Nasal cavity respiratory epithelium epithelial cell of viscerocranial mucosa (primary cell): ENCODE data around the gene GSPT2. TPM values are rescaled to one million over a fixed set of nuclear protein-coding genes. Genes with fewer than 3 reads are reported as not detected.

Experiments
- total RNA-seq: library from RNA; depleted of rRNA; stranded (reverse); fragments of >200 nt; gene quantifications from 2 replicates; pipeline ENCODE4 v1.2.3, GENCODE V29; 2014

GSPT2 gene
- total RNA-seq = 1.4 and 5.1 TPM in 2 replicates

DNA sequence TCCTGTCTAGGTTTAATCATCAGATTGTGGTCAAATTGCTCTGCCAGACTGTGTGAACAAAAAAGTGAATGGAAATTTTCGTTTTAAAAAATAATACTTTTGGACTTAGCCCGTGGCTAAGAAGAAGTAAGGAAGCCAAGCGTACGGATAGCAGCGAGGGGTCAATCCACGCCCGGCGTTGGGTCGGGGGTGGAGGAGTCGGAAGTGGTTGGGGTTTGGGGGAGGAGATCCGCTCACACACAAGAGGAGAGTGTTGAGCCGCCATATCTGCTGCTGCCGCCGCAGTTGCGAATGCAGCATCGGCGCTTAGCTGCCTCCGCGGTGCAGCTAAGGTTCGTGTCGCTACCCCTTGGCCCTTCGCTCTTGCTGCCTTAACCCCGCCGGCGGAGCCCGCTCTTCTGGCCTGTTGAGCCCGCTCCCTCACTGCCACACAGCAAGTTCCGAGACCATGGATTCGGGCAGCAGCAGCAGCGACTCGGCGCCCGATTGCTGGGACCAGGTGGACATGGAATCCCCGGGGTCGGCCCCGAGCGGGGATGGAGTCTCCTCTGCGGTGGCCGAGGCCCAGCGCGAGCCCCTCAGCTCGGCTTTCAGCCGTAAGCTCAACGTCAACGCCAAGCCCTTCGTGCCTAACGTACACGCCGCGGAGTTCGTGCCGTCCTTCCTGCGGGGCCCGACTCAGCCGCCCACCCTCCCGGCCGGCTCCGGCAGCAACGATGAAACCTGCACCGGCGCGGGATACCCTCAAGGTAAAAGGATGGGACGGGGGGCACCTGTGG lies at the start of gene GSPT2:
TSS of gene GSPT2 (plus strand) at position 264 of the 779 bp plus-strand sequence. CDS start at position 449, 185 bp downstream.

DNA sequence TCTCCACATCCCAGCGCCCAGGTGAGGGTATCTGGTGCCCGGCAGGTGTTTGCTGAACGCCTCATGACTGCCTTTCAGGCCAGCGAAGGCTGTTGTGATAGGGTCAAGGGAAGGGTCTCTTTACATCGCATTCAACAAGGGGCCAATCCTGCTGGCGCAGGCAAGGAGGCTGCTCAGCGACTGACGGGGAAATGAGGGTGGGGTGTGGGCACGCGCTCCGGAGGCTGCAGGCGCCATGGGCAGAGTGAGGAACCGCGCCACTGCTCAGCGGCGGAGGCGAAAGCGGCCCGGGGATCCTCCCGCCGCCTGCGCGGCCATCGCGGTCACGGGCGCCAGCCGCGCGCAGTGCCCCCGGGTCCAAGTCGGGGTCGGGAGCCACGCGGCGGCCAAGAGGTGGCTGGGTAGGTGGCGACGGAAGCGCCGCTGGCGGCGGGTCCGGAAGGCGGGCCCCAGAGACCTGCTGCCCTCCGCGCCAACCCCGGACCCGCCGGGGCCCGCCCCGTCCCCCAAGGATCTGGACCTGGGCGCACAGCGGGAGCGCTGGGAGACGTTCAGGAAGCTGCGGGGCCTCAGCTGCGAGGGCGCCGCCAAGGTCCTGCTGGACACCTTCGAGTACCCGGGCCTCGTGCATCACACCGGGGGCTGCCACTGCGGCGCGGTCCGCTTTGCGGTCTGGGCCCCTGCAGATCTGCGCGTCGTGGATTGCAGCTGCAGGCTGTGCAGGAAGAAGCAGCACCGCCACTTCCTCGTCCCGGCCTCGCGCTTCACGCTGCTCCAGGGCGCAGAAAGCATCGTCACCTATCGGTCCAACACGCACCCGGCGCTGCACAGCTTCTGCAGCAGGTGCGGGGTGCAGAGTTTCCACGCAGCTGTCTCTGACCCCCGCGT lies 32.7 kb upstream of the GSPT2 start, which contains the start of gene CENPVL1:
TSS of gene CENPVL1 (plus strand) at position 236 of the 888 bp plus-strand sequence. CDS start at position 236, 0 bp downstream.

Other genes starting within 250 kb of the GSPT2 start
- 5.5 TPM in 2 replicates for gene NUDT11, start 246.8 kb upstream of the GSPT2 start, total RNA-seq
- not detected in 2 replicates for gene CENPVL3, start 124.5 kb upstream of the GSPT2 start, total RNA-seq
- not detected in 2 replicates for gene CENPVL2, start 60.6 kb upstream of the GSPT2 start, total RNA-seq
- gene CENPVL1, start 32.9 kb upstream of the GSPT2 start, total RNA-seq = not detected in 2 replicates
- gene MAGED1, start 150.2 kb downstream of the GSPT2 start, total RNA-seq = 8.9 and 29.7 TPM in 2 replicates